ENCODE results near the gene FAM83G. TPM values are rescaled to one million over a fixed set of nuclear protein-coding genes. Genes with fewer than 3 reads are reported as not detected.

FAM83G gene
- total RNA-seq, 2 donors from 2014 or later: 24.2 to 27.0 TPM

DNA sequence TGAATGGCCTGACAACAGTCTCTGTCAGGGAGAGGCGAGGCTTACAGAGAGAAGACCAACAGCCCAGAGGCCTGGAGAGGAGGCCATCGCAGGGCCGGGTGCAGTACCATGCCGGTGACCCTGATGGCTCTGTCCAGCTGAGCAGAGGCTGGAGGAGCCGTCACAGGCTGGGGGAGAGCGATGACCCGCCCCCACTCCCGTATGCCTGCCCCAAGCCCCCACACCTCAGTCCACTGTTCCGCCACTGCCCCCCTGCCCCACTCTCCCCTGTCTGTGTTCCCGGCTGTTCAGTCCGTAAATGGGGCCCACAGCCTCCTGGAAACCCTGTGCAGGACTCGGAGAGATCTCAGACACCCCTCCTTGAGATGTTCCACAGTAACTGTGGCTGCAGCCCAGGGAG, 12.8 kb upstream of the FAM83G start:
- H3K27me3 ChIP-seq (ENCODE audit: control insufficient read depth, insufficient read depth, low read length, poor library complexity, severe bottlenecking): no peaks in the 10 kb centered on the region
- Mint-ChIP-seq H3K4me1 (peaks cover 5% of the 10 kb centered on the region), H3K4me3 (no peak overlapping the region), H3K9me3 (no peaks in the 10 kb centered on the region), H3K36me3 (ENCODE audit: low read depth) (no peaks in the 10 kb centered on the region), H3K27me3 (ENCODE audit: insufficient read depth) (no peaks in the 10 kb centered on the region), H3K27ac (no peak overlapping the region)
- no peak overlapping the region for H3K4me3 ChIP-seq (ENCODE audit: low read length)
- H3K4me1 ChIP-seq (ENCODE audit: control insufficient read depth, insufficient read depth, low read length): no peaks in the 10 kb centered on the region
- no peaks in the 10 kb centered on the region for H3K36me3 ChIP-seq (ENCODE audit: control insufficient read depth, insufficient read depth, low read length)
- no peaks in the 10 kb centered on the region for H3K9me3 ChIP-seq (ENCODE audit: control insufficient read depth, low read length)
- H3K27ac ChIP-seq (ENCODE audit: low read depth, low read length): no peak overlapping the region
- WGBS, 2 experiments (ENCODE audit: insufficient coverage in 1 of 2, insufficient read length in 1 of 2): 83 to 92% methylated on average over 6 to 12 of the region's 12 CpGs
- H3K9ac ChIP-seq (ENCODE audit: extremely low read depth, low read length, poor library complexity, severe bottlenecking): no peak overlapping the region
- no peak for DNase-seq
- TF ChIP-seq CTCF (conservative IDR thresholded peaks at IDR 0.05): no peak

- peaks cover 10% of the 10 kb centered on the region for H3K4me1 Mint-ChIP-seq
- H3K27ac ChIP-seq (ENCODE audit: low read depth, low read length): no peak overlapping the region
- no peak overlapping the region for H3K4me3 Mint-ChIP-seq
- no peaks in the 10 kb centered on the region for H3K36me3 ChIP-seq (ENCODE audit: control insufficient read depth, insufficient read depth, low read length)
- H3K9me3 ChIP-seq (ENCODE audit: control insufficient read depth, low read length): no peaks in the 10 kb centered on the region
- no peaks in the 10 kb centered on the region for H3K9me3 Mint-ChIP-seq
- no peak for DNase-seq
- no peaks in the 10 kb centered on the region for H3K4me1 ChIP-seq (ENCODE audit: control insufficient read depth, insufficient read depth, low read length)
- WGBS, 2 experiments (ENCODE audit: insufficient coverage in 1 of 2, insufficient read length in 1 of 2): 87 to 92% methylated on average over 2 to 7 of the region's 7 CpGs
- no peak for TF ChIP-seq CTCF (conservative IDR thresholded peaks at IDR 0.05)
- no peaks in the 10 kb centered on the region for H3K36me3 Mint-ChIP-seq (ENCODE audit: low read depth)
- no peak overlapping the region for H3K27ac Mint-ChIP-seq
- no peak overlapping the region for H3K9ac ChIP-seq (ENCODE audit: extremely low read depth, low read length, poor library complexity, severe bottlenecking)
- H3K27me3 ChIP-seq (ENCODE audit: control insufficient read depth, insufficient read depth, low read length, poor library complexity, severe bottlenecking): no peaks in the 10 kb centered on the region
- H3K4me3 ChIP-seq (ENCODE audit: low read length): no peak overlapping the region
- no peaks in the 10 kb centered on the region for H3K27me3 Mint-ChIP-seq (ENCODE audit: insufficient read depth)
These were observed 12.3 kb upstream of the FAM83G start for GRCh38 chr17:19016881-19017280.

DNA sequence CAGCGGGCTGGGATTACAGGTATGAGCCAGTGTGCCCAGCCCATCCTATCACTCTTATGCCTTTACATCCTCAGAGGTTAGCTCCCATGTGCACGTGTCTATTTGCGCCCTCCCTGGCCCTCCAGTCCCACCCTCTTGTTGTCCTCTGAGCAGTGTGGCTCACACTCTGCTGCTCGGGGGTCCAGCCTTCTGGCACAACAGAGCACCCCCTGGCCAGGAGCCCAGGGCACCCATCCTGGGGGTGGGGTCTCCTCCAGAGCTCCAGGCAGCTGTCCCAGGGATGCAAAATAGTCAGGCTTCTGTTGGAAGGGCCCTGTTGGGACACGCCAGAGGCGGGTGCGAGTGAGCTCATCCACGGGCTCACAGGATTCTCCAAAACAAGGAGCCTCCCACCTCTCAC, 11.7 kb upstream of the FAM83G start:
- H3K9ac ChIP-seq (ENCODE audit: extremely low read depth, low read length, poor library complexity, severe bottlenecking): no peak overlapping the region
- Mint-ChIP-seq H3K4me1 (peaks cover 12% of the 10 kb centered on the region), H3K9me3 (no peaks in the 10 kb centered on the region), H3K27me3 (ENCODE audit: insufficient read depth) (no peaks in the 10 kb centered on the region), H3K36me3 (ENCODE audit: low read depth) (no peaks in the 10 kb centered on the region), H3K27ac (no peak overlapping the region), H3K4me3 (no peak overlapping the region)
- no peak for DNase-seq
- WGBS, 2 experiments (ENCODE audit: insufficient coverage in 1 of 2, insufficient read length in 1 of 2): 93 to 100% methylated on average over 4 to 8 of the region's 8 CpGs
- TF ChIP-seq CTCF (conservative IDR thresholded peaks at IDR 0.05): no peak
- no peak overlapping the region for H3K27ac ChIP-seq (ENCODE audit: low read depth, low read length)
- H3K9me3 ChIP-seq (ENCODE audit: control insufficient read depth, low read length): no peaks in the 10 kb centered on the region
- H3K4me3 ChIP-seq (ENCODE audit: low read length): no peak overlapping the region
- no peaks in the 10 kb centered on the region for H3K36me3 ChIP-seq (ENCODE audit: control insufficient read depth, insufficient read depth, low read length)
- no peaks in the 10 kb centered on the region for H3K4me1 ChIP-seq (ENCODE audit: control insufficient read depth, insufficient read depth, low read length)
- no peaks in the 10 kb centered on the region for H3K27me3 ChIP-seq (ENCODE audit: control insufficient read depth, insufficient read depth, low read length, poor library complexity, severe bottlenecking)
